Lower lobe of right lung (tissue), 2 donors: ENCODE measurements around the gene BTBD10. TPM values are rescaled to one million over a fixed set of nuclear protein-coding genes. Genes with fewer than 3 reads are reported as not detected.
A peak's percentile ranks its signal among the peaks of the same experiment; 100 is the strongest.

Source experiments
- ATAC-seq, 2 donors: fragments of 200-7000 bp; cut with Tn5 transposase; one replicate each; pipeline ENCODE4 v1.9.1; 2020 to 2022; ENCODE audit warnings: mild to moderate bottlenecking in 2 of 2, moderate library complexity in 2 of 2
- DNase-seq: peaks from one replicate; pipeline ENCODE4 v3.0.0-alpha.2; 2020
- H3K27ac ChIP-seq: fragments of 200-600 bp; one replicate; pipeline ENCODE4 v1.8.0; 2022
- H3K27me3 ChIP-seq: fragments of 200-600 bp; one replicate; pipeline ENCODE4 v1.8.0; 2022; ENCODE audit warnings: low read depth
- H3K36me3 ChIP-seq: fragments of 200-600 bp; one replicate; pipeline ENCODE4 v1.8.0; 2022; ENCODE audit warnings: mild to moderate bottlenecking
- H3K4me1 ChIP-seq: fragments of 200-600 bp; one replicate; pipeline ENCODE4 v1.8.0; 2022
- H3K4me3 ChIP-seq: fragments of 200-600 bp; one replicate; pipeline ENCODE4 v1.8.0; 2022; ENCODE audit warnings: mild to moderate bottlenecking
- H3K9me3 ChIP-seq: fragments of 200-600 bp; one replicate; pipeline ENCODE4 v1.8.0; 2022
- CTCF ChIP-seq: fragments of 200-600 bp; IDR thresholded peaks from one replicate; pipeline ENCODE4 v1.8.0; 2022; ENCODE audit warnings: antibody characterized with exemption, mild to moderate bottlenecking
- intact Hi-C: fragments of 100-400 bp; cut with DNase I; formaldehyde crosslinking; loops from one replicate; pipeline ENCODE4 v1.11.0; 2022
- total RNA-seq: library from RNA; stranded (reverse); fragmentation: NEBNext Ultra II Directional; extraction: Animal tissue kit (Norgen Biotek cat#: 25700); gene quantifications from one replicate; pipeline ENCODE4 v1.2.1, GENCODE V29; 2021
- donor health status: DM: no; HTN: yes; CAD: no; lungs with severe emphysema.

Gene BTBD10
- total RNA-seq, 1 donor from 2014 or later = 25.1 TPM

GRCh38 chr11:13347901-13348300 lies 115.1 kb downstream of the BTBD10 start:
- intact Hi-C loops = no loop called here
- H3K4me1 ChIP-seq = peaks cover 8% of the 10 kb centered on the region
- H3K27ac ChIP-seq = no peak overlapping the region
- ATAC-seq (no peak), DNase-seq (no peak)
- no peak for TF ChIP-seq CTCF
- H3K9me3 ChIP-seq = no peaks in the 10 kb centered on the region
- H3K27me3 ChIP-seq = no peaks in the 10 kb centered on the region
- no peak overlapping the region for H3K4me3 ChIP-seq
- peaks cover 24% of the 10 kb centered on the region for H3K36me3 ChIP-seq

GRCh38 chr11:13346470-13346869 lies 116.6 kb downstream of the BTBD10 start:
- no peak overlapping the region for H3K4me3 ChIP-seq
- H3K27me3 ChIP-seq = no peaks in the 10 kb centered on the region
- ATAC-seq (no peak), DNase-seq (no peak)
- H3K9me3 ChIP-seq = no peaks in the 10 kb centered on the region
- no peak overlapping the region for H3K27ac ChIP-seq
- TF ChIP-seq CTCF = no peak
- intact Hi-C loops = no loop called here
- peaks cover 10% of the 10 kb centered on the region for H3K36me3 ChIP-seq
- peaks cover 8% of the 10 kb centered on the region for H3K4me1 ChIP-seq

- Histone ChIP-seq H3K9me3 (no peaks in the 10 kb centered on the region), H3K4me1 (peaks cover 13% of the 10 kb centered on the region), H3K27me3 (no peaks in the 10 kb centered on the region), H3K36me3 (peaks cover 5% of the 10 kb centered on the region), H3K27ac (no peak overlapping the region), H3K4me3 (no peak overlapping the region)
- intact Hi-C loops = no loop called here
- ATAC-seq (no peak), DNase-seq (no peak)
- TF ChIP-seq CTCF = no peak
Measured at GRCh38 chr11:13344818-13345217, 118.2 kb downstream of the BTBD10 start.

GRCh38 chr11:13343931-13344717 lies 118.9 kb downstream of the BTBD10 start:
- no peaks in the 10 kb centered on the region for H3K27me3 ChIP-seq
- H3K9me3 ChIP-seq = no peaks in the 10 kb centered on the region
- peak; percentile 84 for TF ChIP-seq CTCF
- DNase-seq (no peak), ATAC-seq (peak; percentile 72 to 76)
- peaks cover 5% of the 10 kb centered on the region for H3K36me3 ChIP-seq
- intact Hi-C loops = no loop called here
- H3K4me1 ChIP-seq = peaks cover 20% of the 10 kb centered on the region
- H3K4me3 ChIP-seq = no peak overlapping the region
- H3K27ac ChIP-seq = no peak overlapping the region

- DNase-seq = no peak
- TF ChIP-seq CTCF = no peak
- Histone ChIP-seq H3K9me3 (no peaks in the 10 kb centered on the region), H3K4me1 (peaks cover 25% of the 10 kb centered on the region), H3K36me3 (peaks cover 5% of the 10 kb centered on the region), H3K27me3 (no peaks in the 10 kb centered on the region), H3K4me3 (no peak overlapping the region), H3K27ac (no peak overlapping the region)
- intact Hi-C loops = no loop called here
- ATAC-seq = no peak
Measured at GRCh38 chr11:13343067-13343466, 120.0 kb downstream of the BTBD10 start.
